Muscle of leg (tissue), 11 donors: ENCODE measurements around the gene ARHGDIA. TPM values are rescaled to one million over a fixed set of nuclear protein-coding genes. Genes with fewer than 3 reads are reported as not detected.

Experiments used
- DNase-seq: peaks from one replicate; pipeline ENCODE4 v3.0.0; 2013
- H3K27ac ChIP-seq: one replicate; pipeline ENCODE4 v1.5.1; 2013; ENCODE audit warnings: mild to moderate bottlenecking, low read length, control low read depth
- H3K27me3 ChIP-seq: one replicate; pipeline ENCODE4 v1.6.1; 2013; ENCODE audit warnings: low read length; ENCODE audit not compliant: control insufficient read depth, insufficient read depth
- H3K36me3 ChIP-seq: one replicate; pipeline ENCODE4 v1.6.1; 2013; ENCODE audit warnings: low read length; ENCODE audit not compliant: control insufficient read depth, insufficient read depth
- H3K4me1 ChIP-seq: one replicate; pipeline ENCODE4 v1.6.1; 2013; ENCODE audit warnings: low read length; ENCODE audit not compliant: control insufficient read depth, insufficient read depth
- H3K4me3 ChIP-seq: one replicate; pipeline ENCODE4 v1.5.1; 2013; ENCODE audit warnings: low read length, control low read depth
- H3K9me3 ChIP-seq: replicated peaks from 2 replicates; pipeline ENCODE4 v1.6.1; 2013; ENCODE audit warnings: low read depth, low read length; ENCODE audit not compliant: control insufficient read depth
- whole genome bisulfite sequencing: methylation state at CpG from one replicate; pipeline ENCODE4 v1.1.5; 2013; ENCODE audit warnings: missing lambda C conversion rate; ENCODE audit not compliant: insufficient coverage; 5-methylcytosine and 5-hydroxymethylcytosine counted together
- polyA plus RNA-seq, 8 donors: library from polyadenylated mRNA; unstranded; fragments of 120-200 nt; gene quantifications; one replicate each; pipeline versions ENCODE4 v1.2.1 to v1.2.3, GENCODE V29; 2013; ENCODE audit warnings: inconsistent platforms in 1 of 8, low replicate concordance in 1 of 8; ENCODE audit not compliant: insufficient read length in 8 of 8, insufficient read depth in 1 of 8
- total RNA-seq: library from RNA; stranded (reverse); fragments of 120-200 nt; gene quantifications from one replicate; pipeline ENCODE4 v1.2.4, GENCODE V29; 2013

ARHGDIA gene
- total and polyA plus RNA-seq, 9 donors, result 86.0 to 236 (median 189) TPM

DNA sequence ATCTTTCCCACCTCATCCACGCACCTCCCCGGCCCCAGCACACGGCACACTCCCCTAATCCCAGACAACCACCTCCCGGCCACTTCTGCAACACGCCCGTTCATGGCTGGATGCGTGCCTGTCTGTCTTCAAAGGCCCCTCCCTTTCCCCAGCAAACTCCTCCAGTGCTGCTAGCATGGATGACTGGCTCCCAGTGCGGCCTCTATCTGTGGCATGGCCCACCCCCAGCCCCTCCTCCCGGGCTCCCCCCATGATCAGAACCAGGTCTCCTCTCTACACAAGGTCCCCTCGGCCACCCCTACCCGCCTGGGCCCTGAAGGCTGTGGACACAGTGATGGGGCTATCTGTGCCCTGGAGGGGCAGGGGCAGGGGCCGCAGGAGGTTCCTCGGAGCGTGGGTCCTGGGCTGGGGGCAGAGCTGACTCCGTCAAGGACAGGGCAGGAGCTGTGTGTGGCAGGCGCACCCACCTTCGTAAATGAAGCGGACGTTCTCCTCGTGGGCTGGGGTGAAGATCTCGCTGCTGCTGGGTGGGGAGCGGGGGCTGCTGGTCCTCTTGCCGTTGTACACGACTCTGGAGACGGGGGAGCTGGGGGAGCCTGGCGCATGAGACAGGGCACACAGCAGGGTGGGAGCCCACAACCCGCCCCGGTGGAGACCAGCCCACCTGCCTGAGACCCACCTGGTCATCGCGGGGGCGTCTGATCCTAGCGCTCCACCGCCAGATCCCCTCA lies 47.2 kb downstream of the ARHGDIA start:
- no peak overlapping the region for H3K27ac ChIP-seq
- no peak for DNase-seq
- H3K27me3 ChIP-seq, result no peaks in the 10 kb centered on the region
- 90% methylated on average over 32 of the region's 33 CpGs for WGBS
- H3K9me3 ChIP-seq, result no peaks in the 10 kb centered on the region
- H3K36me3 ChIP-seq, result peaks cover 46% of the 10 kb centered on the region
- H3K4me1 ChIP-seq, result peaks cover 25% of the 10 kb centered on the region
- H3K4me3 ChIP-seq, result no peak overlapping the region

DNA sequence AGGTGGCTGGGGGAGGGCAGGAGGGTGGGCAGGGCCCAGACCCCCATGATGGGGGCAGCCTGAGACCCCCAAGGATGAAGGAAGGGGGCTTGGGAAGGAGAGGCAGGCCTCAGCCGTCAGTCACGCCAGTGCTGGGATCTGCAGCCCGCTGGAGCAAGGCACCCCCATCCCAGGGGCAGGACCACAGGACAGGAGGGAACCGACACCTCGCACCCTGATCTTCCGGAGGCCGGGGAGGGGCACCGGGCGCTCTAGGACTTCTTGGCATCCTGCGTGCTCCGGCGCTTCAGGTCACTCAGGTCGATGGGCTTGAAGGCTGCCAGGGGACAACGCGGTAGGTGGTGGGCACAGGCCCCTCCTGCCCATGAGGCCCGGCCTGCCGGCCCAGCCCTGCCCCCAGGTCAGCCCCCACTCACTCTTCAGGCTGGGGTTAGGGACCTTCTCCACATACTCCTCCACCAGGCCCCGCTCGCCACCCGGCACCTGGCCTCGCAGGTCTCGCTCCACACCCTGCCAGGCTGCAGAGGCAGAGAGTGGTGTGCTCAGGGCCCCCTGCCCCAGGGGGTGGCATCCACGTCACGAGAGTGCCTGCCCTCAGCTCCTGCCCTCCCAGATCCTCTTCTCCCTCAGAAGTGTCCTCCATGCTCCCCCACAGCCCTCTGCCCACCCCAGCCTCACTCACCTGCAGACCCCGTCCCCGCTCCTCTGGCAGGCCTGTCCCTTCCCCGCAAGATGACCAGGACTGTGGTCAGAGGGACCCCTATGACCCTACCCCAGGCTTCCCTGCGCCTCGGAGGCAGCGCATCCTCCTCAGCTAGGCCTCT lies 47.9 kb downstream of the ARHGDIA start:
- no peak overlapping the region for H3K4me3 ChIP-seq
- no peak for DNase-seq
- no peaks in the 10 kb centered on the region for H3K27me3 ChIP-seq
- H3K27ac ChIP-seq, result no peak overlapping the region
- H3K36me3 ChIP-seq, result peaks cover 40% of the 10 kb centered on the region
- peaks cover 18% of the 10 kb centered on the region for H3K4me1 ChIP-seq
- no peaks in the 10 kb centered on the region for H3K9me3 ChIP-seq
- WGBS, result 90% methylated on average over 25 of the region's 30 CpGs

DNA sequence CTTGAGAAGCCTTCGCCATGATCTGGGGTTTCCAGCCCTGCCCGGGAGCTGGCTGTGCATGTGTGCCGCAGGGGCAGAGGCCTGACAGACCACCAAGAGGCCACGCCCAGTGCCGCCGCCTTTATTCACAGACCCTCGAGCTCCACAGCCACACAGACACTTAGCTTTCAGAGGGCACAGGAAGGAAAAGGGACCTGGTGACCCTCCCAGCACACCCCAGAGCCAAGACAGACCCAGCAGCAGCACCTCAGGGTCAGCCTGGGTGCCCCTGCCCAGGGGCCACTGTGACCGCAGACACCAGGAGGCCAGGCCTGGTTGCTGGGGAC lies 48.9 kb downstream of the ARHGDIA start:
- WGBS, result 69% methylated on average over 7 of the region's 8 CpGs
- H3K4me1 ChIP-seq, result peaks cover 17% of the 10 kb centered on the region
- no peaks in the 10 kb centered on the region for H3K9me3 ChIP-seq
- H3K4me3 ChIP-seq, result no peak overlapping the region
- peaks cover 6% of the 10 kb centered on the region for H3K27me3 ChIP-seq
- peak overlapping the region; percentile 71 for H3K27ac ChIP-seq
- H3K36me3 ChIP-seq, result peaks cover 40% of the 10 kb centered on the region
- DNase-seq, result no peak

DNA sequence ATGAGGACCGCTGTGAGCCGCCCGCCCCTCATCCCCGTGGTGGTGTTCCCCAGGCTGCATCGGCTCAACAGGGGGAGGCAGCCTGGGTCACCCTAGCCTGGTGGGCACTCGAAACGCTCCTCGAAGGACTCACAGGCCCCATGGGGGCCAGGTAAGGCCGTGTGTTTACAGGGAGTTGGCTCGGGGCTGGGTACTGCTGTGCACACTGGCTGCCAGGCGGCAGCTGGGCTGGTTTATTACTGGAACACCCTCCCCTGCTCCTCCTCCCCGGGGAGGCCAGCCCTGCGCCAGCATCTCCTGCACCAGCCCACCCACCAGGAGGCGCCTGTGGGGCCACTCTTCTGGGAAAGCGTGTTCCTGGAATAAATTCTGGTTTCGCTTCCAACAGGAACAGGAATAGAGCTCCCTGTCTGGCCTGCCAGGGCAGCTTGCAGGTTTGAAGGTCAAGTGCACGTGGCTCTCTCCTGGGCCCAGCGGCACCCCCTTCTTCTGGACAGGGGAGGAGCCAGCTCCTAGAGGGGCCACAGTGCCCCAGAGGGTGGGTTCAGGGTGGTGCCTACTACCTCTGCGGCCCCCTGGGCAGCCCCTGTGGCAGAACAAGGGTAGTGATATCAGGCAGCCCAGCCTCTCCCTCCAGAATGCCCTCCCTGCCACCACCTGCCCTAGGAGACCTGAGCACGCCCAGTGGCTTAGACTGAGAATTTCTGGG lies 49.4 kb downstream of the ARHGDIA start:
- Histone ChIP-seq H3K9me3 (no peaks in the 10 kb centered on the region), H3K4me3 (no peak overlapping the region), H3K27ac (peak overlapping the region; percentile 71), H3K4me1 (peaks cover 17% of the 10 kb centered on the region), H3K36me3 (peaks cover 40% of the 10 kb centered on the region), H3K27me3 (peaks cover 6% of the 10 kb centered on the region)
- DNase-seq, result peak; percentile 60
- WGBS, result 54% methylated on average over 15 of the region's 20 CpGs

DNA sequence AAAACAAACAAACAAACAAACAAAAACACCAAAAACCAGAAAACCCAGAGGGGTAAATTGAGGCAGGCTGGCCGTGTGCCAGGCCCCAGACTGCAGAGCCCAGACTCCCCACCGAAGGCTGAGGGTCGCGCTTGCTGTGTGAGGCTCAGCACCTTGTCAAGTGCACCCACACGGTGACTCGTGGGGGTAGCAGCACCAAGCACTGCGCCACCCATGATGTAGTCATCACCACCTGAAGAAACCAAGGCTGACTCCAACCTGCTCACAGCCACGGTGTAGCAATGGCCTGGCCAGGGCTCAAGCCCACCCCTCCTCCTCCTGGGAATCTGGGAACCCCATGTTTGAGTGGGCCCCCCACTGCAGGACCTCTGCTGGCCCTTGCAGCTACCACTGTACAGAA lies 50.0 kb downstream of the ARHGDIA start:
- 92% methylated on average over 8 of the region's 8 CpGs for WGBS

DNA sequence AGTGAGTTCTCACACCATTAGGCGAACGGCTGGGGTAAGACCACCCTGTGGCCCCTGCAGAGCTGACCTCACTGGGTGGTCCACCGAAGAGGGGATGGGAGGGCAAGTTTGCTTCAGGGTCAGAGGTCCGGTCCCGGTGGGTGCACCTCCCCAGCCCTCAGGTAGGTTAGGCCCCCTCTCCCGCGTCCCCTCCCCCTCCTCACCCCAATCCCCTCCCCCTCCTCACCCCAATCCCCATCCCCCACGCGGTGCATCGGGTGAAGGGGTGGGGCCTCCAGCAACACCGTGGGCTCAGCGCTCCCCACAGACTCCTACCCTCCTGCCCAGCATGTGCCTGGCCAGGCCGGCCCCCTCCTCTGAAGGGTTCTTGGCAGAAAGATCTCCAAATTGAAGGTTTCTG lies 51.4 kb downstream of the ARHGDIA start:
- Histone ChIP-seq H3K4me1 (peaks cover 17% of the 10 kb centered on the region), H3K4me3 (no peak overlapping the region), H3K36me3 (peaks cover 33% of the 10 kb centered on the region), H3K27ac (no peak overlapping the region), H3K9me3 (no peaks in the 10 kb centered on the region), H3K27me3 (peaks cover 10% of the 10 kb centered on the region)
- 0% methylated on average over 1 of the region's 13 CpGs for whole genome bisulfite sequencing
- DNase-seq, result no peak

More for the DNA sequence above, 50.0 kb downstream of the ARHGDIA start:
- DNase-seq, result no peak
- peaks cover 17% of the 10 kb centered on the region for H3K4me1 ChIP-seq
- H3K4me3 ChIP-seq, result no peak overlapping the region
- H3K9me3 ChIP-seq, result no peaks in the 10 kb centered on the region
- peak overlapping the region; percentile 20 for H3K27ac ChIP-seq
- peaks cover 8% of the 10 kb centered on the region for H3K27me3 ChIP-seq
- H3K36me3 ChIP-seq, result peaks cover 40% of the 10 kb centered on the region

DNA sequence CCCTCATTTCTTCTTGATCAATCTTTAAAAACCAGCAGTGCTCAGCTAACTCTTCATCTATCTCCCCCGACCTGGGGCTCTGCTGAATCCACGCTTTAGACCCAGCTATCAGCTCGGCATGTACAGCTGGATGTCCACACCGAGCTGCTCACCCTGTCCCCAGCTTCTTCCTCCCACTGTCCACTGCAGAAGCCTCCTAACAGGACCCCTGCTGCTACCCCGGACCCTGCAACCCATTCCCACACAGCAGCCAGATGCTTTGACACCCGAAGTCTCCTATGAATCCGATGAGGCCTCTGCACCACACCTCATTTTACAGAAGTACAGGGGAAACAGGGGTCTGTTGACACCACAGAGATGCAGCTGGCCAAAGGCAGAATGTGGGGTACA lies 53.4 kb downstream of the ARHGDIA start:
- H3K4me3 ChIP-seq, result no peak overlapping the region
- H3K9me3 ChIP-seq, result no peaks in the 10 kb centered on the region
- H3K27me3 ChIP-seq, result peaks cover 10% of the 10 kb centered on the region
- no peak overlapping the region for H3K27ac ChIP-seq
- no peak for DNase-seq
- peaks cover 17% of the 10 kb centered on the region for H3K4me1 ChIP-seq
- H3K36me3 ChIP-seq, result peaks cover 14% of the 10 kb centered on the region
- 27% methylated on average over 4 of the region's 7 CpGs for WGBS

Other genes starting within 250 kb of the ARHGDIA start
Only the 30 nearest of the 31 such genes appear.
- 0.53 TPM for gene TSPAN10, start 234.1 kb downstream of the ARHGDIA start, total RNA-seq
- gene TSPAN10, start 234.1 kb downstream of the ARHGDIA start, polyA plus RNA-seq, result 1 to 10 TPM in 5 of 8 donors, under 1 TPM in 3; 0.68 to 1.7 (median 1.2) TPM
- gene PDE6G, start 214.8 kb downstream of the ARHGDIA start, total RNA-seq, result 2.6 TPM
- 1 to 10 TPM; 1.9 to 5.8 (median 3.7) TPM for gene PDE6G, start 214.8 kb downstream of the ARHGDIA start, polyA plus RNA-seq
- 21.8 TPM for gene OXLD1, start 204.7 kb downstream of the ARHGDIA start, total RNA-seq
- 10 to 100 TPM in 7 of 8 donors, 1 to 10 TPM in 1; 9.9 to 15.6 (median 11.4) TPM for gene OXLD1, start 204.7 kb downstream of the ARHGDIA start, polyA plus RNA-seq
- 9.1 TPM for gene CCDC137, start 204.6 kb downstream of the ARHGDIA start, total RNA-seq
- gene CCDC137, start 204.6 kb downstream of the ARHGDIA start, polyA plus RNA-seq, result 10 to 100 TPM; 13.9 to 18.0 (median 15.6) TPM
- gene ARL16, start 187.5 kb downstream of the ARHGDIA start, total RNA-seq, result 32.9 TPM
- 10 to 100 TPM; 25.1 to 36.8 (median 31.1) TPM for gene ARL16, start 187.5 kb downstream of the ARHGDIA start, polyA plus RNA-seq
- 32.0 TPM for gene HGS, start 187.3 kb downstream of the ARHGDIA start, total RNA-seq
- gene HGS, start 187.3 kb downstream of the ARHGDIA start, polyA plus RNA-seq, result 10 to 100 TPM; 41.0 to 64.8 (median 47.5) TPM
- 10.2 TPM for gene MRPL12, start 168.0 kb downstream of the ARHGDIA start, total RNA-seq
- gene MRPL12, start 168.0 kb downstream of the ARHGDIA start, polyA plus RNA-seq, result 10 to 100 TPM; 49.7 to 65.8 (median 58.8) TPM
- gene SLC25A10, start 159.1 kb downstream of the ARHGDIA start, total RNA-seq, result 4.3 TPM
- 1 to 10 TPM; 3.3 to 5.3 (median 4.2) TPM for gene SLC25A10, start 159.1 kb downstream of the ARHGDIA start, polyA plus RNA-seq
- gene GCGR, start 67.2 kb downstream of the ARHGDIA start, total RNA-seq, result not detected
- under 1 TPM in 4 of 8 donors, not detected in 4; 0.10 to 0.21 (median 0.18) TPM for gene GCGR, start 67.2 kb downstream of the ARHGDIA start, polyA plus RNA-seq
- gene MCRIP1, start 38.0 kb downstream of the ARHGDIA start, total RNA-seq, result 113 TPM
- 100 to 1,000 TPM; 123 to 147 (median 134) TPM for gene MCRIP1, start 38.0 kb downstream of the ARHGDIA start, polyA plus RNA-seq
- gene PPP1R27, start 36.3 kb downstream of the ARHGDIA start, total RNA-seq, result 43.4 TPM
- gene PPP1R27, start 36.3 kb downstream of the ARHGDIA start, polyA plus RNA-seq, result 10 to 100 TPM; 14.6 to 57.4 (median 28.8) TPM
- 385 TPM for gene P4HB, start 10.8 kb downstream of the ARHGDIA start, total RNA-seq
- 100 to 1,000 TPM; 383 to 577 (median 450) TPM for gene P4HB, start 10.8 kb downstream of the ARHGDIA start, polyA plus RNA-seq
- 72.6 TPM for gene ALYREF, start 20.2 kb upstream of the ARHGDIA start, total RNA-seq
- gene ALYREF, start 20.2 kb upstream of the ARHGDIA start, polyA plus RNA-seq, result 10 to 100 TPM; 56.0 to 80.0 (median 70.8) TPM
- gene ANAPC11, start 20.4 kb upstream of the ARHGDIA start, total RNA-seq, result 113 TPM
- gene ANAPC11, start 20.4 kb upstream of the ARHGDIA start, polyA plus RNA-seq, result 100 to 1,000 TPM; 104 to 140 (median 113) TPM
- 2.0 TPM for gene NPB, start 30.9 kb upstream of the ARHGDIA start, total RNA-seq
- gene NPB, start 30.9 kb upstream of the ARHGDIA start, polyA plus RNA-seq, result under 1 TPM; 0.22 to 0.82 (median 0.66) TPM
- gene PCYT2, start 40.1 kb upstream of the ARHGDIA start, total RNA-seq, result 9.0 TPM
- 10 to 100 TPM in 6 of 8 donors, 1 to 10 TPM in 2; 9.4 to 12.6 (median 11.2) TPM for gene PCYT2, start 40.1 kb upstream of the ARHGDIA start, polyA plus RNA-seq
- 6.0 TPM for gene SIRT7, start 46.8 kb upstream of the ARHGDIA start, total RNA-seq
- 1 to 10 TPM; 6.5 to 9.7 (median 8.4) TPM for gene SIRT7, start 46.8 kb upstream of the ARHGDIA start, polyA plus RNA-seq
- 8.2 TPM for gene MAFG, start 56.4 kb upstream of the ARHGDIA start, total RNA-seq
- 10 to 100 TPM; 11.7 to 18.1 (median 16.7) TPM for gene MAFG, start 56.4 kb upstream of the ARHGDIA start, polyA plus RNA-seq
- gene PYCR1, start 66.0 kb upstream of the ARHGDIA start, total RNA-seq, result 78.9 TPM
- gene PYCR1, start 66.0 kb upstream of the ARHGDIA start, polyA plus RNA-seq, result 100 to 1,000 TPM in 2 of 8 donors, 10 to 100 TPM in 6; 58.4 to 107 (median 80.3) TPM
- gene MYADML2, start 75.9 kb upstream of the ARHGDIA start, total RNA-seq, result 24.1 TPM
- 10 to 100 TPM; 11.3 to 23.1 (median 20.0) TPM for gene MYADML2, start 75.9 kb upstream of the ARHGDIA start, polyA plus RNA-seq
- gene NOTUM, start 89.8 kb upstream of the ARHGDIA start, total RNA-seq, result 4.1 TPM
- 1 to 10 TPM; 2.8 to 7.6 (median 3.3) TPM for gene NOTUM, start 89.8 kb upstream of the ARHGDIA start, polyA plus RNA-seq
- 28.7 TPM for gene ASPSCR1, start 106.3 kb upstream of the ARHGDIA start, total RNA-seq
- 10 to 100 TPM; 22.5 to 35.9 (median 26.6) TPM for gene ASPSCR1, start 106.3 kb upstream of the ARHGDIA start, polyA plus RNA-seq
- 44.8 TPM for gene CENPX, start 151.5 kb upstream of the ARHGDIA start, total RNA-seq
- 10 to 100 TPM; 33.4 to 41.0 (median 38.4) TPM for gene CENPX, start 151.5 kb upstream of the ARHGDIA start, polyA plus RNA-seq
- 9.1 TPM for gene LRRC45, start 152.0 kb upstream of the ARHGDIA start, total RNA-seq
- gene LRRC45, start 152.0 kb upstream of the ARHGDIA start, polyA plus RNA-seq, result 10 to 100 TPM in 4 of 8 donors, 1 to 10 TPM in 4; 8.4 to 12.3 (median 10.3) TPM
- gene RAC3, start 160.3 kb upstream of the ARHGDIA start, total RNA-seq, result 11.2 TPM
- 10 to 100 TPM in 5 of 8 donors, 1 to 10 TPM in 3; 7.2 to 15.3 (median 11.1) TPM for gene RAC3, start 160.3 kb upstream of the ARHGDIA start, polyA plus RNA-seq
- 36.0 TPM for gene DCXR, start 166.4 kb upstream of the ARHGDIA start, total RNA-seq
- 10 to 100 TPM; 30.0 to 44.6 (median 39.2) TPM for gene DCXR, start 166.4 kb upstream of the ARHGDIA start, polyA plus RNA-seq
- gene RFNG, start 180.5 kb upstream of the ARHGDIA start, total RNA-seq, result 21.6 TPM
- gene RFNG, start 180.5 kb upstream of the ARHGDIA start, polyA plus RNA-seq, result 10 to 100 TPM; 25.3 to 47.1 (median 31.7) TPM
- gene GPS1, start 180.6 kb upstream of the ARHGDIA start, total RNA-seq, result 69.6 TPM
- 10 to 100 TPM; 68.1 to 87.7 (median 76.7) TPM for gene GPS1, start 180.6 kb upstream of the ARHGDIA start, polyA plus RNA-seq
- 43.6 TPM for gene DUS1L, start 194.5 kb upstream of the ARHGDIA start, total RNA-seq
- 10 to 100 TPM; 52.9 to 73.5 (median 59.3) TPM for gene DUS1L, start 194.5 kb upstream of the ARHGDIA start, polyA plus RNA-seq
- 15.4 TPM for gene FASN, start 226.9 kb upstream of the ARHGDIA start, total RNA-seq
- 10 to 100 TPM; 23.0 to 53.4 (median 34.9) TPM for gene FASN, start 226.9 kb upstream of the ARHGDIA start, polyA plus RNA-seq